HEK293 (cell line): Measurements from ENCODE around the gene F5.

Experiments used
- CTCF ChIA-PET: fragments of 350-600 bp; formaldehyde crosslinking; extraction: SDS; loops from one replicate; lab custom pipeline; 2021; ENCODE audit warnings: antibody characterized with exemption; lab: Yijun Ruan, JAX
- POLR2A ChIA-PET: fragments of 300-600 bp; formaldehyde crosslinking; extraction: SDS; loops from one replicate; lab custom pipeline; 2020; ENCODE audit warnings: antibody characterized with exemption, inconsistent platforms; lab: Yijun Ruan, JAX
- H3K27ac ChIP-seq: fragments of 200-500 bp; sonication (Bioruptor generic); 2 replicates; pipeline ENCODE4 v1.5.1; 2014; ENCODE audit warnings: low read depth, low read length, control low read depth, inconsistent platforms; ENCODE audit errors: extremely low read depth
- H3K36me3 ChIP-seq, 2 experiments: fragments of 200-500 bp in 1 of 2; sonication (Bioruptor generic) in 1 of 2; 1 replicate in 1 of 2; 2 replicates in 1 of 2; pipeline ENCODE4 v1.5.1; 2014 to 2017; ENCODE audit warnings: inconsistent platforms in 2 of 2, low read length in 2 of 2; ENCODE audit not compliant: control insufficient read depth in 2 of 2, insufficient read depth in 1 of 2
- H3K4me1 ChIP-seq: fragments of 200-500 bp; sonication (Bioruptor generic); 2 replicates; pipeline ENCODE4 v1.5.1; 2014; ENCODE audit warnings: mild to moderate bottlenecking, low read length, inconsistent platforms; ENCODE audit not compliant: control insufficient read depth, insufficient read depth
- H3K4me3 ChIP-seq: 2 replicates; pipeline ENCODE4 v1.5.1; 2011; ENCODE audit warnings: low read depth, mild to moderate bottlenecking, control low read depth, low read length, moderate library complexity
- H3K9me3 ChIP-seq: fragments of 200-500 bp; sonication (Bioruptor generic); 2 replicates; pipeline ENCODE4 v1.5.1; 2014; ENCODE audit warnings: low read depth, low read length, inconsistent platforms; ENCODE audit not compliant: control insufficient read depth, insufficient read depth
- BCL11A ChIP-seq: fragments of 450-650 bp; formaldehyde crosslinking; IDR thresholded peaks from 2 replicates; pipeline ENCODE4 v1.5.1; 2016; ENCODE audit warnings: low read depth, missing biosample characterization, missing genetic modification characterization
- GLI2 ChIP-seq: fragments of 450-650 bp; formaldehyde crosslinking; IDR thresholded peaks from 2 replicates; pipeline ENCODE4; 2017; ENCODE audit warnings: missing biosample characterization, missing genetic modification characterization, low read depth, borderline replicate concordance
- GLI4 ChIP-seq: fragments of 450-650 bp; formaldehyde crosslinking; IDR thresholded peaks from 2 replicates; pipeline ENCODE4 v1.5.1; 2016; ENCODE audit warnings: missing biosample characterization, missing genetic modification characterization
- GLIS1 ChIP-seq: fragments of 450-650 bp; formaldehyde crosslinking; IDR thresholded peaks from 2 replicates; pipeline ENCODE4 v1.5.1; 2016; ENCODE audit warnings: missing biosample characterization, missing genetic modification characterization
- KLF8 ChIP-seq: fragments of 450-650 bp; formaldehyde crosslinking; IDR thresholded peaks from 2 replicates; pipeline ENCODE4 v1.5.1; 2016; ENCODE audit warnings: missing biosample characterization, missing genetic modification characterization
- OVOL3 ChIP-seq: fragments of 450-650 bp; formaldehyde crosslinking; IDR thresholded peaks from 2 replicates; pipeline ENCODE4 v1.5.1; 2016; ENCODE audit warnings: missing biosample characterization, missing genetic modification characterization
- SCRT2 ChIP-seq: fragments of 450-650 bp; formaldehyde crosslinking; IDR thresholded peaks from 2 replicates; pipeline ENCODE4 v1.5.1; 2016; ENCODE audit warnings: missing biosample characterization, missing genetic modification characterization
- TCF7L2 ChIP-seq: IDR thresholded peaks from 2 replicates; pipeline ENCODE4 v1.6.1; 2011; ENCODE audit warnings: low read depth, mild to moderate bottlenecking, inconsistent platforms, low read length, moderate library complexity, borderline replicate concordance
- TRIM28 ChIP-seq: IDR thresholded peaks from 2 replicates; pipeline ENCODE4 v1.6.1; 2011; ENCODE audit warnings: low read length, control low read depth, borderline replicate concordance
- YY2 ChIP-seq: fragments of 450-650 bp; formaldehyde crosslinking; IDR thresholded peaks from 2 replicates; pipeline ENCODE4 v1.5.1; 2016; ENCODE audit warnings: missing biosample characterization, missing genetic modification characterization
- ZNF132 ChIP-seq: fragments of 450-650 bp; formaldehyde crosslinking; IDR thresholded peaks from 2 replicates; pipeline ENCODE4 v1.5.1; 2017; ENCODE audit warnings: missing biosample characterization, missing genetic modification characterization, borderline replicate concordance
- ZNF148 ChIP-seq: fragments of 450-650 bp; formaldehyde crosslinking; IDR thresholded peaks from 2 replicates; pipeline ENCODE4 v1.5.0; 2017; ENCODE audit warnings: missing biosample characterization, missing genetic modification characterization, borderline replicate concordance
- ZNF155 ChIP-seq: fragments of 450-650 bp; formaldehyde crosslinking; IDR thresholded peaks from 2 replicates; pipeline ENCODE4 v1.5.1; 2016; ENCODE audit warnings: missing biosample characterization, missing genetic modification characterization
- ZNF175 ChIP-seq: fragments of 450-650 bp; formaldehyde crosslinking; IDR thresholded peaks from 2 replicates; pipeline ENCODE4 v1.5.1; 2016; ENCODE audit warnings: missing biosample characterization, missing genetic modification characterization
- ZNF214 ChIP-seq: fragments of 450-650 bp; formaldehyde crosslinking; IDR thresholded peaks from 2 replicates; pipeline ENCODE4 v1.5.1; 2017; ENCODE audit warnings: missing biosample characterization, mild to moderate bottlenecking, missing genetic modification characterization, borderline replicate concordance
- ZNF302 ChIP-seq: fragments of 450-650 bp; formaldehyde crosslinking; IDR thresholded peaks from 2 replicates; pipeline ENCODE4 v1.5.1; 2016; ENCODE audit warnings: missing biosample characterization, missing genetic modification characterization, low read depth
- ZNF354C ChIP-seq: fragments of 450-650 bp; formaldehyde crosslinking; IDR thresholded peaks from 2 replicates; pipeline ENCODE4 v1.5.1; 2016; ENCODE audit warnings: missing biosample characterization, missing genetic modification characterization, low read depth, borderline replicate concordance
- ZNF426 ChIP-seq: fragments of 450-650 bp; formaldehyde crosslinking; IDR thresholded peaks from 2 replicates; pipeline ENCODE4 v1.5.1; 2017; ENCODE audit warnings: missing biosample characterization, missing genetic modification characterization, mild to moderate bottlenecking, inconsistent platforms, moderate library complexity
- ZNF571 ChIP-seq: fragments of 450-650 bp; formaldehyde crosslinking; IDR thresholded peaks from 2 replicates; pipeline ENCODE4 v1.5.0; 2017; ENCODE audit warnings: missing biosample characterization, missing genetic modification characterization
- ZNF585B ChIP-seq: fragments of 450-650 bp; formaldehyde crosslinking; IDR thresholded peaks from 2 replicates; pipeline ENCODE4 v1.5.1; 2016; ENCODE audit warnings: missing biosample characterization, missing genetic modification characterization
- ZNF654 ChIP-seq: fragments of 450-650 bp; formaldehyde crosslinking; IDR thresholded peaks from 2 replicates; pipeline ENCODE4 v1.5.1; 2016; ENCODE audit warnings: low read depth, missing biosample characterization, missing genetic modification characterization
- ZNF664 ChIP-seq: fragments of 450-650 bp; formaldehyde crosslinking; IDR thresholded peaks from 2 replicates; pipeline ENCODE4 v1.5.1; 2016; ENCODE audit warnings: missing biosample characterization, missing genetic modification characterization
- ZNF677 ChIP-seq: fragments of 450-650 bp; IDR thresholded peaks from 2 replicates; pipeline ENCODE4 v1.5.0; 2018; ENCODE audit warnings: missing biosample characterization, mild to moderate bottlenecking, missing genetic modification characterization, moderate library complexity
- ZNF704 ChIP-seq: fragments of 450-650 bp; formaldehyde crosslinking; IDR thresholded peaks from 2 replicates; pipeline ENCODE4 v1.5.1; 2016; ENCODE audit warnings: missing biosample characterization, missing genetic modification characterization
- ZNF707 ChIP-seq: fragments of 450-650 bp; formaldehyde crosslinking; IDR thresholded peaks from 2 replicates; pipeline ENCODE4 v1.5.1; 2016; ENCODE audit warnings: missing biosample characterization, missing genetic modification characterization
- ZNF776 ChIP-seq: fragments of 450-650 bp; formaldehyde crosslinking; IDR thresholded peaks from 2 replicates; pipeline ENCODE4 v1.5.0; 2017; ENCODE audit warnings: missing biosample characterization, missing genetic modification characterization, borderline replicate concordance
- ZNF792 ChIP-seq: fragments of 450-650 bp; formaldehyde crosslinking; IDR thresholded peaks from 2 replicates; pipeline ENCODE4 v1.5.1; 2016; ENCODE audit warnings: missing biosample characterization, missing genetic modification characterization
- ZXDB ChIP-seq: fragments of 450-650 bp; formaldehyde crosslinking; IDR thresholded peaks from 2 replicates; pipeline ENCODE4 v1.5.1; 2016; ENCODE audit warnings: missing biosample characterization, missing genetic modification characterization
- TF ChIP-seq, protein P1 (sequence below): fragments of 450-650 bp; formaldehyde crosslinking; IDR thresholded peaks from 2 replicates; pipeline ENCODE4 v1.5.1; 2016; ENCODE audit warnings: missing biosample characterization, missing genetic modification characterization

The F5 gene

DNA sequence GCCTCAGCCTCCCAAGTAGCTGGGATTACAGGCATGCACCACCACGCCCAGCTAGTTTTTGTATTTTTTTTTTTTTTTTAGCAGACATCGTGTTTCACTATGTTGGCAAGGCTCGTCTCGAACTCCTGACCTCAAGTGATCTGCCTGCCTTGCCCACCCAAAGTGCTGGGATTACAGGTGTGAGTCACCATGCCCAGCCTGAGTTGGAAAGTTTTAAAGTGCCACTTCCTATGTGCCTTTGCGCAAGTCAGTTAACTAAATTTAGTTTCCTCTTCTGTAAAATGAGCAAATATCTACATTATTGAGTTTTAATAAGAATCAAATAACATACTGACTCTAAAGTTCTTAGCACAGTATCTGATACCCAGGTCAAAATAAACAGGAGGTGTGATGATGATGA, 112.9 kb downstream of the F5 start:
- Histone ChIP-seq H3K4me3 (no peak overlapping the region), H3K27ac (no peak overlapping the region), H3K36me3 (peaks cover 0 to 12% of the 10 kb centered on the region in 2 experiments; a peak in 2 of 3 replicates), H3K4me1 (no peaks in the 10 kb centered on the region), H3K9me3 (no peaks in the 10 kb centered on the region)
- CTCF ChIA-PET, result interaction anchor here (2.1 kb wide), 1 partner anchor 73 kb away, joined by 10 read pairs; no protein-coding TSS in a partner anchor
- TF ChIP-seq ZNF664 (tag by site-specific recombination) (no peak), ZXDB (no peak), ZNF155 (no peak), ZNF585B (tag by site-specific recombination) (no peak), ZNF704 (no peak), TCF7L2 (no peak), ZNF302 (no peak), YY2 (tag by site-specific recombination) (no peak), ZNF654 (tag by site-specific recombination) (no peak), ZNF776 (tag by site-specific recombination) (no peak), GLI2 (tag by site-specific recombination) (no peak), ZNF426 (no peak), ZNF132 (tag by site-specific recombination) (no peak), BCL11A (tag by site-specific recombination) (no peak), ZNF707 (tag by site-specific recombination) (no peak), ZNF677 (no peak), ZNF175 (tag by site-specific recombination) (no peak), OVOL3 (tag by site-specific recombination) (no peak), ZNF792 (tag by site-specific recombination) (no peak), SCRT2 (tag by site-specific recombination) (no peak)
- POLR2A ChIA-PET, result no interaction called here

DNA sequence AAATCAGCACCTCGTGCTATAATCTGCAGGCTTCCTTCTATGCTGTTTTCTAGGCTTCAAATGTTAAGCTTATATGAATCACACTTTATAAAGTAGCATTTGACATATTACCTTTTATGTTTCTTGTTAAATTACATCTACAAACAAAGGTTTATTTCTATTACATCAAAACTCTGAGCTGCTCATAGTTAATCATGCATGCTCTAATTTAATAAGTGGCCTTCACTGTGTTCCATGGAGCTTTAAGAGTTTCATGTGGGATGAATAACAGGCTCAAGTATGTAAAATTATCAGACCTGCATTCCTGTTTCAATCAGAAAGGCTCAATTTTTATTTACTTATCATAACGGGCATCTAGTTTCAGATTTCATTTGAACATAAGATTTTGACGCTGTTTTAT, 113.5 kb downstream of the F5 start:
- H3K36me3 ChIP-seq, result peaks cover 0 to 15% of the 10 kb centered on the region in 2 experiments; a peak in 2 of 3 replicates
- H3K4me1 ChIP-seq, result no peaks in the 10 kb centered on the region
- H3K27ac ChIP-seq, result no peak overlapping the region
- no peak overlapping the region for H3K4me3 ChIP-seq
- POLR2A ChIA-PET, result no interaction called here
- H3K9me3 ChIP-seq, result no peaks in the 10 kb centered on the region
- CTCF ChIA-PET, result interaction anchor here (0.9 to 2.1 kb wide), 2 partner anchors 71 to 74 kb away, joined by 3 to 10 read pairs; no protein-coding TSS in a partner anchor
- TF ChIP-seq TRIM28 (no peak), ZNF664 (tag by site-specific recombination) (no peak), GLIS1 (tag by site-specific recombination) (no peak), ZNF354C (tag by site-specific recombination) (no peak), ZNF585B (tag by site-specific recombination) (no peak), KLF8 (tag by site-specific recombination) (no peak), GLI4 (tag by site-specific recombination) (no peak), ZNF214 (tag by site-specific recombination) (no peak), ZNF148 (tag by site-specific recombination) (no peak), ZNF571 (no peak), ZXDB (no peak)
- TF ChIP-seq, protein P1, sequence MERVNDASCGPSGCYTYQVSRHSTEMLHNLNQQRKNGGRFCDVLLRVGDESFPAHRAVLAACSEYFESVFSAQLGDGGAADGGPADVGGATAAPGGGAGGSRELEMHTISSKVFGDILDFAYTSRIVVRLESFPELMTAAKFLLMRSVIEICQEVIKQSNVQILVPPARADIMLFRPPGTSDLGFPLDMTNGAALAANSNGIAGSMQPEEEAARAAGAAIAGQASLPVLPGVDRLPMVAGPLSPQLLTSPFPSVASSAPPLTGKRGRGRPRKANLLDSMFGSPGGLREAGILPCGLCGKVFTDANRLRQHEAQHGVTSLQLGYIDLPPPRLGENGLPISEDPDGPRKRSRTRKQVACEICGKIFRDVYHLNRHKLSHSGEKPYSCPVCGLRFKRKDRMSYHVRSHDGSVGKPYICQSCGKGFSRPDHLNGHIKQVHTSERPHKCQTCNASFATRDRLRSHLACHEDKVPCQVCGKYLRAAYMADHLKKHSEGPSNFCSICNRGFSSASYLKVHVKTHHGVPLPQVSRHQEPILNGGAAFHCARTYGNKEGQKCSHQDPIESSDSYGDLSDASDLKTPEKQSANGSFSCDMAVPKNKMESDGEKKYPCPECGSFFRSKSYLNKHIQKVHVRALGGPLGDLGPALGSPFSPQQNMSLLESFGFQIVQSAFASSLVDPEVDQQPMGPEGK, result no peak
- TF ChIP-seq, all 188 proteins: peak for 0
